Upper lobe of right lung (tissue), 1 donor: ENCODE measurements around the gene ZNF462. TPM values are rescaled to one million over a fixed set of nuclear protein-coding genes. Genes with fewer than 3 reads are reported as not detected.

Source experiments
- ATAC-seq: fragments of 200-7000 bp; cut with Tn5 transposase; one replicate; pipeline ENCODE4 v1.9.1; 2020; ENCODE audit warnings: mild to moderate bottlenecking, moderate library complexity
- DNase-seq: peaks from one replicate; pipeline ENCODE4 v3.0.0-alpha.2; 2020
- H3K27ac ChIP-seq: fragments of 200-600 bp; one replicate; pipeline ENCODE4 v1.8.0; 2022
- H3K27me3 ChIP-seq: fragments of 200-600 bp; one replicate; pipeline ENCODE4 v1.8.0; 2022; ENCODE audit warnings: mild to moderate bottlenecking
- H3K36me3 ChIP-seq: fragments of 200-600 bp; one replicate; pipeline ENCODE4 v1.8.0; 2022
- H3K4me1 ChIP-seq: fragments of 200-600 bp; one replicate; pipeline ENCODE4 v1.8.0; 2022
- H3K4me3 ChIP-seq: fragments of 200-600 bp; one replicate; pipeline ENCODE4 v1.8.0; 2022; ENCODE audit warnings: mild to moderate bottlenecking
- H3K9me3 ChIP-seq: fragments of 200-600 bp; one replicate; pipeline ENCODE4 v1.8.0; 2022
- CTCF ChIP-seq: fragments of 200-600 bp; IDR thresholded peaks from one replicate; pipeline ENCODE4 v1.8.0; 2022; ENCODE audit warnings: antibody characterized with exemption
- intact Hi-C: fragments of 100-400 bp; cut with DNase I; formaldehyde crosslinking; loops from one replicate; pipeline ENCODE4 v1.11.0; 2022
- total RNA-seq: library from RNA; stranded (reverse); fragmentation: NEBNext Ultra II Directional; extraction: Animal tissue kit (Norgen Biotek cat#: 25700); gene quantifications from one replicate; pipeline ENCODE4 v1.2.1, GENCODE V29; 2021
- donor health status: DM: no; HTN: yes; CAD: no; lungs with severe emphysema.

Gene ZNF462
- total RNA-seq, 1 donor from 2014 or later = 25.4 TPM

- no peak for TF ChIP-seq CTCF
- H3K9me3 ChIP-seq = no peaks in the 10 kb centered on the region
- no peak overlapping the region for H3K4me3 ChIP-seq
- ATAC-seq = no peak
- peaks cover 15% of the 10 kb centered on the region for H3K4me1 ChIP-seq
- H3K27me3 ChIP-seq = no peaks in the 10 kb centered on the region
- no peak for DNase-seq
- intact Hi-C loops = no loop called here
- H3K36me3 ChIP-seq = peaks cover 26% of the 10 kb centered on the region
- H3K27ac ChIP-seq = no peak overlapping the region
These were observed 68.5 kb downstream of the ZNF462 start for GRCh38 chr9:106931466-106931865.

GRCh38 chr9:106932178-106932577 is 69.2 kb downstream of the ZNF462 start:
- H3K36me3 ChIP-seq = peaks cover 30% of the 10 kb centered on the region

GRCh38 chr9:106932675-106933074 is 69.7 kb downstream of the ZNF462 start:
- ATAC-seq = no peak
- Histone ChIP-seq H3K27me3 (no peaks in the 10 kb centered on the region), H3K27ac (no peak overlapping the region), H3K4me3 (no peak overlapping the region), H3K9me3 (no peaks in the 10 kb centered on the region), H3K4me1 (peaks cover 15% of the 10 kb centered on the region), H3K36me3 (peaks cover 30% of the 10 kb centered on the region)
- no peak for TF ChIP-seq CTCF
- DNase-seq = no peak
- intact Hi-C loops = no loop called here

More at GRCh38 chr9:106932178-106932577, 69.2 kb downstream of the ZNF462 start:
- intact Hi-C loops = no loop called here
- no peak for TF ChIP-seq CTCF
- H3K27ac ChIP-seq = no peak overlapping the region
- no peaks in the 10 kb centered on the region for H3K9me3 ChIP-seq
- H3K4me3 ChIP-seq = no peak overlapping the region
- DNase-seq = no peak
- H3K27me3 ChIP-seq = no peaks in the 10 kb centered on the region
- peaks cover 15% of the 10 kb centered on the region for H3K4me1 ChIP-seq
- no peak for ATAC-seq

- peaks cover 15% of the 10 kb centered on the region for H3K4me1 ChIP-seq
- H3K4me3 ChIP-seq = no peak overlapping the region
- no peaks in the 10 kb centered on the region for H3K9me3 ChIP-seq
- no peak overlapping the region for H3K27ac ChIP-seq
- no peak for TF ChIP-seq CTCF
- peaks cover 30% of the 10 kb centered on the region for H3K36me3 ChIP-seq
- DNase-seq (no peak), ATAC-seq (no peak)
- intact Hi-C loops = no loop called here
- no peaks in the 10 kb centered on the region for H3K27me3 ChIP-seq
These were observed 70.5 kb downstream of the ZNF462 start for GRCh38 chr9:106933470-106933869.

- no peak overlapping the region for H3K4me3 ChIP-seq
- no peak for DNase-seq
These were observed 71.7 kb downstream of the ZNF462 start for GRCh38 chr9:106934442-106935238.

More at GRCh38 chr9:106934442-106935238, 71.7 kb downstream of the ZNF462 start:
- Histone ChIP-seq H3K9me3 (no peaks in the 10 kb centered on the region), H3K27ac (no peak overlapping the region), H3K27me3 (no peaks in the 10 kb centered on the region), H3K36me3 (peaks cover 32% of the 10 kb centered on the region), H3K4me1 (peaks cover 8% of the 10 kb centered on the region)
- no peak for ATAC-seq
- no peak for TF ChIP-seq CTCF
- intact Hi-C loops = no loop called here
